Brain microvascular endothelial cell (primary cell): ENCODE data around the gene CDS2.

Experiments
- DNase-seq: peaks from one replicate; pipeline ENCODE4 v3.0.0-alpha.2; 2020
- H3K27ac ChIP-seq: fragments of 250-450 bp; sonication (Bioruptor Pico); 2 replicates; pipeline ENCODE4 v1.5.1; 2020; ENCODE audit warnings: mild to moderate bottlenecking, moderate library complexity
- H3K27me3 ChIP-seq: fragments of 250-450 bp; sonication (Bioruptor Pico); replicated peaks from 2 replicates; pipeline ENCODE4 v1.5.1; 2020; ENCODE audit warnings: mild to moderate bottlenecking
- H3K36me3 ChIP-seq: fragments of 250-450 bp; sonication (Bioruptor Pico); replicated peaks from 2 replicates; pipeline ENCODE4 v1.5.1; 2020; ENCODE audit warnings: mild to moderate bottlenecking
- H3K4me3 ChIP-seq: 2 replicates; pipeline ENCODE4 v1.5.1; 2011; ENCODE audit warnings: low read depth, mild to moderate bottlenecking, control low read depth, low read length, moderate library complexity
- in situ Hi-C: cut with HindIII; loops from 2 replicates; pipeline ENCODE4 v1.10.0; 2017; ENCODE audit warnings: low sequenced_read_pairs, low pct_ligation_motif_present
- TF ChIP-seq, protein P1 (sequence below): IDR thresholded peaks from 2 replicates; pipeline ENCODE4 v1.5.1; 2011; ENCODE audit warnings: low read depth, mild to moderate bottlenecking, moderate library complexity, low read length, control low read depth, inconsistent platforms; ENCODE audit errors: missing control alignments

CDS2 gene

DNA sequence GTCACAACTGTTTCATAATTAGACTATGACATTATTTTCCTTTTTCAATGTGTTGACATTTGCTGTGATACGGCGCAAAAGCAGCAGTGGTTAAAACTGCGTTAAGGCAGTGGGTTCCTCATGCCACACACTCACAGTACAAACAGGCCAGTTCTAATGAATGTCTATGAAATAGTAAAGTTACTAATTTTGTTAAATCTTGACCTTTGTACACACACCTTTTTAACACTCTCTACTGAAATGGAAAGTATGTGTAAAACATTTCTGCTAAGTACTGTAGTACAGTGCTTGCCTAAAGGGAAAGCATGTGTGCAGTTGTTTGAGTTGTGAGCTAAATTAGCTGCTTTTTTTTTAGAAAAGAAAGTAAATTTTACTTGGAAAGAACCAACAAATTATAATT lies 60.3 kb downstream of the CDS2 start:
- TF ChIP-seq, protein P1, sequence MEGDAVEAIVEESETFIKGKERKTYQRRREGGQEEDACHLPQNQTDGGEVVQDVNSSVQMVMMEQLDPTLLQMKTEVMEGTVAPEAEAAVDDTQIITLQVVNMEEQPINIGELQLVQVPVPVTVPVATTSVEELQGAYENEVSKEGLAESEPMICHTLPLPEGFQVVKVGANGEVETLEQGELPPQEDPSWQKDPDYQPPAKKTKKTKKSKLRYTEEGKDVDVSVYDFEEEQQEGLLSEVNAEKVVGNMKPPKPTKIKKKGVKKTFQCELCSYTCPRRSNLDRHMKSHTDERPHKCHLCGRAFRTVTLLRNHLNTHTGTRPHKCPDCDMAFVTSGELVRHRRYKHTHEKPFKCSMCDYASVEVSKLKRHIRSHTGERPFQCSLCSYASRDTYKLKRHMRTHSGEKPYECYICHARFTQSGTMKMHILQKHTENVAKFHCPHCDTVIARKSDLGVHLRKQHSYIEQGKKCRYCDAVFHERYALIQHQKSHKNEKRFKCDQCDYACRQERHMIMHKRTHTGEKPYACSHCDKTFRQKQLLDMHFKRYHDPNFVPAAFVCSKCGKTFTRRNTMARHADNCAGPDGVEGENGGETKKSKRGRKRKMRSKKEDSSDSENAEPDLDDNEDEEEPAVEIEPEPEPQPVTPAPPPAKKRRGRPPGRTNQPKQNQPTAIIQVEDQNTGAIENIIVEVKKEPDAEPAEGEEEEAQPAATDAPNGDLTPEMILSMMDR, result no peak
- H3K27ac ChIP-seq, result no peak overlapping the region
- in situ Hi-C loops, result no loop called here
- H3K27me3 ChIP-seq, result no peaks in the 10 kb centered on the region
- DNase-seq, result no peak
- peaks cover 3% of the 10 kb centered on the region for H3K36me3 ChIP-seq
- no peak overlapping the region for H3K4me3 ChIP-seq

DNA sequence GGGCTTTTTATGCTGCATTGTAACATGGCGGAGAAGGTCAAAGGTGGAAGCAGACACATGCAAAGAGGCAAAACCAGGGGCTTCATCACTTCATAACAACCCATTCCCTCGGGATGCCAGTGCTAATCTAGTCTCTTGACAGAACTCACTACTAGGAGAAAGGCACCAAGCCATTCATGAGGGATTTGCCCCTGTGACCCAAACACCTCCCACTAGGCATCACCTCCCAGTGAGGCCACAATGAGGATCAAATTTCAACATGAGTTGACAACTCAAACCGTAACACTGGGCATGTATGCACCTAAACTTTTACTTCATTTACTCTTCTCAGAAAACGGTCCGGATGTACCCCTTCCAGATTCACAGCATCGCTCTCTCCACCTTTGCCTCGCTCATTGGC lies 61.9 kb downstream of the CDS2 start:
- TF ChIP-seq, protein P1, result no peak
- peaks cover 2% of the 10 kb centered on the region for H3K36me3 ChIP-seq
- no peak overlapping the region for H3K27ac ChIP-seq
- no peaks in the 10 kb centered on the region for H3K27me3 ChIP-seq
- DNase-seq, result no peak
- in situ Hi-C loops, result no loop called here
- H3K4me3 ChIP-seq, result no peak overlapping the region

DNA sequence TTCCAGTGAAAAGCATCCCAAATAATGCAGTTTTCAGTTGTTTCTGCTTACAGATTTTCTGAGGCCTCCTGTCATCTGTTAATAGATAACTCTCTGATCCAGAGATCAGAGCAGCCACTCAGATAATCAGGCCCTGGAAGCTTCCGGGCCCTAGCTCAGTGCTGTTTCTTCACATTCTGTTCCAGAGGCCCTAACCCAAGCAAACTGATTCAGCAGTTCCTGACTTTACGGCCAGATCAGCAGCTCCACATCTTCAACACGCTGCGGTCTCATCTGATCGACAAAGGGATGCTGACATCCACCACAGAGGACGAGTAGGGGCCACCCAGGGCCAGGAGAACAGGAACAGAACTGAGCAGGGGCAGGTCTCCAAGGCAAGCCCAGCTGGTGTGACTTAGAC lies 63.1 kb downstream of the CDS2 start:
- in situ Hi-C loops, result no loop called here
- Histone ChIP-seq H3K4me3 (no peak overlapping the region), H3K27ac (no peak overlapping the region), H3K27me3 (no peaks in the 10 kb centered on the region), H3K36me3 (peaks cover 5% of the 10 kb centered on the region)
- no peak for DNase-seq
- TF ChIP-seq, protein P1, result no peak

DNA sequence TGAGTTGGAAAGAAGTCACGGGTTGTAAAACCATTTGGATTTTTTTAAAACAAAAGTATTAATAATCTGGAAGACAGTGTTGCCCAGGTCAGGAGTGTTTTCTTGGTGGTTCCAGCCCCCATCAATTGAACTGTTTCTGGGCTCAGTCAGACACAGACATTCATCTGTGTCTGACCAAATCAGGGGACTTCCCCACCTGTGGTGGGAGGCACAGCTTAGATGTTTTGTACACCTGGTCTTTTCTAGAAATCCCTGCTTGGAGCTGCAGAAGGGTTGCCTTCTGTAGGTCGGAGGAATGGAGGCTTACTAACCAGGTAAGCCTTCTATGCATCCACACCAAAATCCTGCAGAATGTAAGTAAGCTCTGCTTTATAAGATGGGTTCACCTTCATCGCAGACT lies 63.6 kb downstream of the CDS2 start:
- no peak overlapping the region for H3K4me3 ChIP-seq
- DNase-seq, result no peak
- no peak overlapping the region for H3K27ac ChIP-seq
- peaks cover 5% of the 10 kb centered on the region for H3K36me3 ChIP-seq
- TF ChIP-seq, protein P1, result no peak
- no peaks in the 10 kb centered on the region for H3K27me3 ChIP-seq
- in situ Hi-C loops, result no loop called here

DNA sequence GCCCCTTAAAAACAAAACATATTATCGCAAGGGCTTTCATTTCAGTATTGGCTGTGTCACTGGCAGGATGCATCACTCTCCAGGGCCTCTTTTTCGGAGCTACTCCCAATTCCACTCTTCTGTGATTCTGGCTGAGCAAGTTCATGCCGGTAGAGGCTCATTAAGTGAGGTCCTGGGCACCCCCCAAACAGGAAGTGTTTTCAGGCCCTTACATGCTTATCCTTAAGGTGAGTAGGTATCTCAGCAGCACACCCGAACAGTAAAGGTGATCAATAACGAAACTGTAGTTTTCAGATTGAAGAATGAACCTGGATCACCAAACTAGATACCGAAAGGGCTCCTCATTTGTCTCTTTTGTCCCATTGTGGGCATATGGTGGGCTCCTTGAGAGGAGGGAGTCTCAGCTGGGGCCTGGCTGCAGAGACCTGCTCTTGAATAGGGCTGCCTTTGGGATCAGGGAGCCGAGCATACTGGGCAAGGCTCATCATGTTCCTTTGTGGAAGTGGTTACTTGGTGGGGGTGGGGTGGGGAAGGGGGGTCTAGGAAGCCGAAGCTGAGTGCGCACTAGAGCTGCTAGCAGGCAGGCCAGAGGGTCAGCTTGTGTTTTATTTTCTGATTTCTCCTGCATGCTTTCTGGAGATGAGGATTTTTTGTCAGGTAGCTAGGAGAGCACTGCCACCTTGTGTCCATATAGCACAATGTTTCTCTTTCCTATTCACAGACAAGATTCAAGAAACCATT lies 65.2 kb downstream of the CDS2 start:
- TF ChIP-seq, protein P1, result peak; percentile 71
- DNase-seq, result peak; percentile 60
- Histone ChIP-seq H3K4me3 (no peak overlapping the region), H3K27ac (no peak overlapping the region), H3K36me3 (peaks cover 5% of the 10 kb centered on the region), H3K27me3 (no peaks in the 10 kb centered on the region)
- in situ Hi-C loops, result no loop called here
